ENCODE results near the gene PRKG1.

- no peak for TF ChIP-seq POLR2AphosphoS5 (IDR thresholded peaks at IDR 0.05)
- TF ChIP-seq CTCF (IDR thresholded peaks at IDR 0.05): no peak
These were observed 1036.3 kb downstream of the PRKG1 start for GRCh38 chr10:52110576-52110975.
